KBM-7 (cell line): ENCODE data around the gene TMEM253.

ENCODE experiments used
- DNase-seq: peaks from one replicate; pipeline ENCODE4 v3.0.0-alpha.2; 2015
- in situ Hi-C: fragments of 300-500 bp; cut with MboI; formaldehyde crosslinking; loops from 2 replicates; pipeline ENCODE4 v1.14.3; 2020; ENCODE audit warnings: low sequenced_read_pairs, low pct_unique_long_range_greater_than_20kb, mixed read lengths

TMEM253 gene

DNA sequence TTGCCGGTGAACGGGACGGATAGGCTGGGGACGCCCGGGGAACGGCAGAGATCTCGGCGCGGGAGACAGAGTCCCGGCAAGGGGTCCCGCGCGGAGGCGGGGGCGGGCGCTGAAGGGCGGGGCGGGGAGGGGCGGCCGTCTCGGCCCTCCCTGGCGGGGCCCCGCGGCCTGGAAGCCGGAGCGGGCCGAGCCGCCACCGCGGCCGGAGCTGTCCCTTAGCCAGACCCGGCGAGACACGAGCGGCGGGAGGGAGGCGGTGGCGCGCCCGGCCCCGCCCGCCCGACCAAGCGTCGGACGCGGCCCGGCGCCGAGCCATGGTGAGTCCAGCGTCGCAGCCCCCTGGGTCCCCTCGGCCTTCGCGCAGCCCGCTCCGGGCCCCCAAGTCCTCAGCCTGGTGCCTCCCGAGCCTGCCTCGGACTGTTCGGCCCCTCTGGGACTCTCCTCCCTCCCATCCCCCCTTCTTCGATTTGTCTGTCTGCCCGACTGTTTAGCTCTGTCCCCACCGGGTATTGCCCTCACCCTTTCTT is 30.7 kb upstream of the TMEM253 start, which contains the start of gene ARHGEF40:
Gene ARHGEF40, plus strand, starts transcription at position 222 of the 527 bp plus-strand sequence. Its CDS starts 93 bp downstream, at position 315.
- DNase-seq: no peak
- in situ Hi-C loops: no loop called here

DNA sequence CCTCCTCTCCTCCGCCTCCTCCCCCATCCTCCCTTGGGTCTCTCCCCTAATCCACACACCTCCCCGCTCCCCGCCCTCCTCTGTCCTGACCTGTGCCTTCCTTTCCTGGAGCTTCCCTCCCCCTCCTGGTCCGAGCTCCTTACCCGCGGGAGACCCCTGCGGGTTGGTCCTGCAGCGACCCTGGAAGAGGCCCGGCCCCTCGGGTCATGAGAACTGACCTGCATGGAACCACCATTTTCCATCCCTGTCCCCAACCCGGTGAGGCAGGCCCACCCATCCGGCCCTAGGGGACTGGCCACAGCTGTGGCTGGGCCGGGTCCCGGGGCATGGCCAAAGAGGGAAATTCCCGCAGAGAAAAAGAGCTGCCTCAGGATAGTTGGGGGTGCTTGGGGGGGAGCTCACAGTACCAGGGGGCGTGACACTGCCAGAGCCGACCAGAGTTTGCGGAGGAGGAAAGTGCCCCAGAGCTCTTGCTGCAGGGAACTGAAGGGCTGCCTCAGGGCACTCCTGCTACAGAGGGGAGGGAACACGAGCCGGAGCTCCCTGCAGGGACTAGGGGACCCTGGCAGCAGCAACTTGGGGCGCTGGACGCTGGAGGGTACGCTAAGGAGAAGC is 30.1 kb upstream of the TMEM253 start:
- DNase-seq: peak; percentile 43
- in situ Hi-C loops: no loop called here

DNA sequence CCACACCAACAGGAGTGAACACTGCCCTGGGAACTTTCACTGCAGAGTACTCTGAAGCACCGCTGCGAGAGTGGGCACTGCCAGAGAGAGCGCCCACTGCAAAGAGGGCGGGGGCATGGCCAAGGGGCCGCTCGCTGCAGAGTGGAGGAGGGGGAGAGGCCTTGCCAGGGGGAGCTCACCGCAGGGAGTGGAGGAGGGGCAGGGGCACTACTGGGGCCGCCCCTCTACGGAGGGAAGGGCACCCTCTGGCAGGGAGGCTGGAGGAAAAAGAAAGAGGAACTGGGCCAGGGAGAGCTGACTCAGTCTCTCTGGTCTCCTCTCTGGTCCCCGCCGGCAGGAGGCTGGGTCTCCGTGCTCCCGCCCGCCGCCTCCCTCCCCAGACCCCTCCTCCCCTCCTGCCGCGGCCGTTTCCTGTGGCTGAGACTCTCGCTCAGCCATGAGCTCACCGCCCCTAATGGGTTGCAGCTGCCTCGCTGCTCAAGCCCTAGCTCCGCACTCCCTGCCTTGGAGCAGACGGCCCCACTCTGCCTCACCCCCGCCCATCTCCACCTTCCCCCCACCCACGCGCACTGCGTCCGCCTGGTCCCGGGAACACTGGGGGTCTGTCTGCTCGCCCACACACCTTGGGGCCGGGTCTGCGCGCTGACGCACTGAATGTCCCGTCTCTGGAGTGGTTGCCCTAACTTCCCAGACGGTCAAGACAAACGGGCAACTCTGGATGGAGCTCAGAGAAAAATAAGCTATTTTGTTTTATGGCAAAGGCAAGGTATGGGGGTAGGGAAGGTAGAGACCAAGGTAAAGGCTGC is 29.4 kb upstream of the TMEM253 start:
- in situ Hi-C loops: no loop called here

DNA sequence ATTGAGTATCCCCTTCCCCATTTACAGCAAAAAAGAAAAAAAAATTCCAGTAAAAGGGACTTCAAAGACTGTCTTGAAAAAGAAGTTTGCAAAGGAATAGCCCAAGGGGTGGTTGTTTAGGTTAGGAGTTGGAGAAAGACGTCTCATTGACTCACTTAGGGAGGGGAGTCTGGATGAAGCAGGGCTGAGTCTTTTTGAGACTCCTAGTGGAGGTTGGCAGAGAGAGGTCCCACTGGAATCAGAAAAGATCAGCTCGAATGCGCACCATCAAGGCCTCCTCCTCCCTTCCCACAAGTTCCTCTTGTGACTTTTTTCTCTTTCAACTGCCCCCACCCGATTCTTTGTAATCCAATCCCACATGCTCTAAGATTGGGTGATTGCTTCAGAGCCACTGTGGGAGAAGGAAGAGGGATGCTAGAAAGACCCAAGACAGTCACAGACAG is 28.8 kb upstream of the TMEM253 start:
- in situ Hi-C loops: no loop called here
- DNase-seq: peak; percentile 90

More for the DNA sequence above, 29.4 kb upstream of the TMEM253 start:
- DNase-seq: peak; percentile 94

DNA sequence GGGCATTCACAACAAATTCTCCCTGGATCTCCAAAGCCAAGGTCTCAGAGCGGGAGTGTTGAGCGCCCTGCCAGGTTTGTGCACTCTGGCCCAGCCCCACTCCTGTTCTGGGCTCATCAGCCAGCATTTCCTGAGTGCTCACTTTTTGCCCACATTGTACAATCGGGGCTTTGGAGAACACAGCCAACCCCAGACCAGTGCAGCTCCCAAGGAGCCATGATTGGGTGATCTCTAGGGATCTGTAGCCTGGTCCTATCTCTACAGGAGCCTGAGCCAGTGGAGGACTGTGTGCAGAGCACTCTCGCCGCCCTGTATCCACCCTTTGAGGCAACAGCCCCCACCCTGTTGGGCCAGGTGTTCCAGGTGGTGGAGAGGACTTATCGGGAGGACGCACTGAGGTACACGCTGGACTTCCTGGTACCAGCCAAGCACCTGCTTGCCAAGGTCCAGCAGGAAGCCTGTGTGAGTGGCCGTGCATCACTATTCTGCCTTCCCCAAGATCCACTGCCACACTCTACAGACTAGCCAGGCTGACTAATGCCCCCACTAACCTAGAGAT is 28.0 kb upstream of the TMEM253 start:
- DNase-seq: no peak
- in situ Hi-C loops: no loop called here

DNA sequence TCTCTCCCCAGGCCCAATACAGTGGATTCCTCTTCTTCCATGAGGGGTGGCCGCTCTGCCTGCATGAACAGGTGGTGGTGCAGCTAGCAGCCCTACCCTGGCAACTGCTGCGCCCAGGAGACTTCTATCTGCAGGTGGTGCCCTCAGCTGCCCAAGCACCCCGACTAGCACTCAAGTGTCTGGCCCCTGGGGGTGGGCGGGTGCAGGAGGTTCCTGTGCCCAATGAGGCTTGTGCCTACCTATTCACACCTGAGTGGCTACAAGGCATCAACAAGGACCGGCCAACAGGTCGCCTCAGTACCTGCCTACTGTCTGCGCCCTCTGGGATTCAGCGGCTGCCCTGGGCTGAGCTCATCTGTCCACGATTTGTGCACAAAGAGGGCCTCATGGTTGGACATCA is 26.9 kb upstream of the TMEM253 start:
- in situ Hi-C loops: no loop called here
- no peak for DNase-seq

DNA sequence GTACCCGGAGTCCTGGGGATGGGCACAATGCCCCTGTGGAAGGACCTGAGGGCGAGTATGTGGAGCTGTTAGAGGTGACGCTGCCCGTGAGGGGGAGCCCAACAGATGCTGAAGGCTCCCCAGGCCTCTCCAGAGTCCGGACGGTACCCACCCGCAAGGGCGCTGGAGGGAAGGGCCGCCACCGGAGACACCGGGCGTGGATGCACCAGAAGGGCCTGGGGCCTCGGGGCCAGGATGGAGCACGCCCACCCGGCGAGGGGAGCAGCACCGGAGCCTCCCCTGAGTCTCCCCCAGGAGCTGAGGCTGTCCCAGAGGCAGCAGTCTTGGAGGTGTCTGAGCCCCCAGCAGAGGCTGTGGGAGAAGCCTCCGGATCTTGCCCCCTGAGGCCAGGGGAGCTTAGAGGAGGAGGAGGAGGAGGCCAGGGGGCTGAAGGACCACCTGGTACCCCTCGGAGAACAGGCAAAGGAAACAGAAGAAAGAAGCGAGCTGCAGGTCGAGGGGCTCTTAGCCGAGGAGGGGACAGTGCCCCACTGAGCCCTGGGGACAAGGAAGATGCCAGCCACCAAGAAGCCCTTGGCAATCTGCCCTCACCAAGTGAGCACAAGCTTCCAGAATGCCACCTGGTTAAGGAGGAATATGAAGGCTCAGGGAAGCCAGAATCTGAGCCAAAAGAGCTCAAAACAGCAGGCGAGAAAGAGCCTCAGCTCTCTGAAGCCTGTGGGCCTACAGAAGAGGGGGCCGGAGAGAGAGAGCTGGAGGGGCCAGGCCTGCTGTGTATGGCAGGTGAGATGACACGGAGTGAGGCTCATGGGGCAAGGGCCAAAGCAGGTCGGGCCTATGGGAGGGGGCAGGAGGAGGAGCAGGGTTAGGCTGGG is 26.2 kb upstream of the TMEM253 start:
- no peak for DNase-seq
- in situ Hi-C loops: no loop called here

DNA sequence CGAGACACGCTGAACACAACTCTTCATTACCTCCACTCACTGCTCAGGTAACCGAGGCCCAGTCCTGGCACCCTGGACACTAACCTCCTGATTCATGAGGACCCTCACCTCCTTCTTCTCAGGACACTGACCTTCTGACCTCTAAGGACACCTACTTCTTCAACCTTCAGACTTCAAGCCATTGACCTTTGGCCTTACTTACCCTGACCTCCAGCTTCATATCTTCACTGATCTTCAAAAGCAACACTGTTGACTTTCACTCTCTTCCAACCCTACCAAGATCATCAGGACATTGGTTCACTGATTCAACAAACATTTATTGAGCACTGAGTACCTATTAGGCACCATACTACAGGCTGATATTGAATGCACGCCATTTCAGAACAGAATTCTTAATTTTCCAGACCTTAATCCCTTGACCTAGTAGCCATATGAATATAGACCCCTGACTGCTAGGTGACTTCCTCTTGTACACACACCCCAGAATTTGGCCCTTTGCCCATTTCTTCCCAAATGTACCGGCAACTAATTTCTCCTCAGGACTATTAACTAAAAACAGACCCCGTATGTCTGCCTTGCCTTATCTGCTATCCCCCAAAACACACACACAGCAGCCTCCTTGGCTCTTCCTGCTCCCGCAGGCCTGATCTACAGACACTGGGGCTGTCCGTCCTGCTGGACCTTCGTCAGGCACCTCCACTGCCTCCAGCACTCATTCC is 25.0 kb upstream of the TMEM253 start:
- no peak for DNase-seq
- in situ Hi-C loops: no loop called here

DNA sequence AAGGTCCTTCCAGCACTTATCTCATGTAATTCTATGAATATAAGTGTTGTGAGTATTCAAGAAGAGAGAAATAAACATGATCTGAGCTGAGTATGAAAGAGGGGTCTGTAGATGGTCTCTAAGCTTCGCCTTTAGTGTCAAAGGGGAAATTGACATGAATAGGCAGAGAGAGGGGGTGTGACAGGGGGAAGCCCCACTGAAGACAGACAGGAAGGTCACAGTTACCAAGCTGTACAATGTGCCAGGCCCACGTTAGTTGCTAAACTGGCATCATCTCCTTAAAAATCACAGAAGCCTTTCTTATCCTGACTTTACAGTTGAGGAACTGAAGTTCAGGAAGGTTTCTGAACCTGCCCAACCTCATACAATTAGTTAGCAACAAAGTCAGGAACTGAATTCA is 23.2 kb upstream of the TMEM253 start:
- in situ Hi-C loops: no loop called here

DNA sequence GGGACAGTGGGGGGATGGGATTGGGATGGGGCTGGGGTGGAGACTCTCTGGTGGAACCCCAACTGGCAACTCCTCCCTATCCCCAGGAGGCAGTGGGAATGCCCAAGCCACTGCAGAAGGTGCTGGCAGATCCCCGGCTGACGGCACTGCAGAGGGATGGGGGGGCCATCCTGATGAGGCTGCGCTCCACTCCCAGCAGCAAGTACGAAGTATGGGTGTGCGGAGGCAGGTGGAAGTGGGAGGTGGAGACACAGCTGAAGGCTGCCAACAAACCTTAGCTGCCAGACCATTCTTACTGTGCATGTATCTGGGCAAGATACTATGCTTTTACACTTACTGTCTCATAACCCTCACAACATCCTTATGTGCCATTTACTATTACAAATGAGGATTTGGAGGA is 22.6 kb upstream of the TMEM253 start:
- in situ Hi-C loops: no loop called here
- DNase-seq: no peak

More for the DNA sequence above, 23.2 kb upstream of the TMEM253 start:
- no peak for DNase-seq

DNA sequence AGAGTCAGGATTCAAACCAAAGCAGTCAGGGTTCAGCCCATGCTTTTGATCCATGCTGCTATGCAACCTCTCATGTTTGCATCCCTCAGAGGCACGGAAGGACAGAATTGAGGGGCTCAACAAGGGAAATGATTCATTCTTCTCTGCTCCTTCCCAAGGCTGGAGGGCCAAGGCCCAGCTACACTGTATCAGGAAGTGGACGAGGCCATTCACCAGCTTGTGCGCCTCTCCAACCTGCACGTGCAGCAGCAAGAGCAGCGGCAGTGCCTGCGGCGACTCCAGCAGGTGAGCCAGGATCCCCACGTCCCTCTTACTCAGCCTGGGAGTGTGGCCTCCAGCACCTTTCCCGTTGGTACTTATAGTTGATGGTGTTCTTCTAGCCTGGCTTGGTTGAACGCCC is 22.1 kb upstream of the TMEM253 start:
- in situ Hi-C loops: no loop called here

DNA sequence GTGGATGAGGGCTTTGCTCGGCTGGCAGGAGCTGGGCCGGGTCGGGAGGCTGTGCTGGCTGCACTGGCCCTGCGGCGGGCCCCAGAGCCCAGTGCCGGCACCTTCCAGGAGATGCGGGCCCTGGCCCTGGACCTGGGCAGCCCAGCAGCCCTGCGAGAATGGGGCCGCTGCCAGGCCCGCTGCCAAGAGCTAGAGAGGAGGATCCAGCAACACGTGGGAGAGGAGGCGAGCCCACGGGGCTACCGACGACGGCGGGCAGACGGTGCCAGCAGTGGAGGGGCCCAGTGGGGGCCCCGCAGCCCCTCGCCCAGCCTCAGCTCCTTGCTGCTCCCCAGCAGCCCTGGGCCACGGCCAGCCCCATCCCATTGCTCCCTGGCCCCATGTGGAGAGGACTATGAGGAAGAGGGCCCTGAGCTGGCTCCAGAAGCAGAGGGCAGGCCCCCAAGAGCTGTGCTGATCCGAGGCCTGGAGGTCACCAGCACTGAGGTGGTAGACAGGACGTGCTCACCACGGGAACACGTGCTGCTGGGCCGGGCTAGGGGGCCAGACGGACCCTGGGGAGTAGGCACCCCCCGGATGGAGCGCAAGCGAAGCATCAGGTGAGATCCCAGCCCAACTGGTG is 19.2 kb upstream of the TMEM253 start:
- in situ Hi-C loops: no loop called here
- DNase-seq: no peak

More for the DNA sequence above, 22.1 kb upstream of the TMEM253 start:
- DNase-seq: no peak

DNA sequence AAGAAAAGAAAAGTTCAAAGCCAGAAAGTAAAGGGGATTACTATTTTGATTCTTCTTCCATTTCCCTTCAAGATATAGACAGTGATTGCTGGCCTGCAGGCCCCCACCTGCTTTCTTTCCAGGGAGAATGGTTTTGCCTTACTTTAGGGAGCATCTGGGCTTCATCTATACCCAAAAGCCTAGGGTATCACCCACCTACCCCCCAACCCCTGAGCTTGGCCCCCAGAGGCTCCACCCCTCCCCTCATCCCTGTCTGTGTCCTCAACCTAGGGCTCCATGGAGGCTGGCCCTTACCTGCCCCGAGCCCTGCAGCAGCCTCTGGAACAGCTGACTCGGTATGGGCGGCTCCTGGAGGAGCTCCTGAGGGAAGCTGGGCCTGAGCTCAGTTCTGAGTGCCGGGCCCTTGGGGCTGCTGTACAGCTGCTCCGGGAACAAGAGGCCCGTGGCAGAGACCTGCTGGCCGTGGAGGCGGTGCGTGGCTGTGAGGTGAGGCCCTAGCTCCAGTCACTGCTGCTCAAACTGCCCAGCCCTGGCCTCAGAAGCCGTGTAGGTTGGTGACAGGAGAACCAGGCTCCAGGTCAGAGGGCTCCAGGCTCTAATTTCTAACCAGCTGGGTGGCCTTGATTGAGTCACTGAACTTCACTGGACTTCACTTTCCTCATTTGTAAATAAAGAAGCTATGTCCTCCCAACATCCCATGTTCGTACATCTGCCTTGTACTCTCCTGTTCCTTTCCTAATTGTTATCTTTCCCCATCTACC is 17.1 kb upstream of the TMEM253 start:
- in situ Hi-C loops: no loop called here
- DNase-seq: no peak

DNA sequence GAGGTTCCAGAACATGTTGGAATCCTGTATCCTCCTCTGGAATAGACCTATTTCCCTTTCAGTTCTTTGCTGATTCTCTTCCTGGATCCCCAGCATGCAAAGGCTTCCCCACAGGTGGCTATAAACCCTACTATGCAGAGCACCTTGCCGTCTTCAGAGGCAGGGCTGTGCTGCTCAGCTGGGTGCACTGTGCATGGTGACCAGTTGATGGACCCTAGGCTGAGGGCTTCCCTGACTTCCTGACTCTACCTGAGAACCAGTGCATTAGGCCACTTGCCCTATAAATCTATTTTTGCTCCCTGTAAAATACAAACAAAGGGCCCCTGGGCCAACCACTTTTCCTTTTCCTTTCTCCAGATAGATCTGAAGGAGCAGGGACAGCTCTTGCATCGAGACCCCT is 16.5 kb upstream of the TMEM253 start:
- no peak for DNase-seq
- in situ Hi-C loops: no loop called here

DNA sequence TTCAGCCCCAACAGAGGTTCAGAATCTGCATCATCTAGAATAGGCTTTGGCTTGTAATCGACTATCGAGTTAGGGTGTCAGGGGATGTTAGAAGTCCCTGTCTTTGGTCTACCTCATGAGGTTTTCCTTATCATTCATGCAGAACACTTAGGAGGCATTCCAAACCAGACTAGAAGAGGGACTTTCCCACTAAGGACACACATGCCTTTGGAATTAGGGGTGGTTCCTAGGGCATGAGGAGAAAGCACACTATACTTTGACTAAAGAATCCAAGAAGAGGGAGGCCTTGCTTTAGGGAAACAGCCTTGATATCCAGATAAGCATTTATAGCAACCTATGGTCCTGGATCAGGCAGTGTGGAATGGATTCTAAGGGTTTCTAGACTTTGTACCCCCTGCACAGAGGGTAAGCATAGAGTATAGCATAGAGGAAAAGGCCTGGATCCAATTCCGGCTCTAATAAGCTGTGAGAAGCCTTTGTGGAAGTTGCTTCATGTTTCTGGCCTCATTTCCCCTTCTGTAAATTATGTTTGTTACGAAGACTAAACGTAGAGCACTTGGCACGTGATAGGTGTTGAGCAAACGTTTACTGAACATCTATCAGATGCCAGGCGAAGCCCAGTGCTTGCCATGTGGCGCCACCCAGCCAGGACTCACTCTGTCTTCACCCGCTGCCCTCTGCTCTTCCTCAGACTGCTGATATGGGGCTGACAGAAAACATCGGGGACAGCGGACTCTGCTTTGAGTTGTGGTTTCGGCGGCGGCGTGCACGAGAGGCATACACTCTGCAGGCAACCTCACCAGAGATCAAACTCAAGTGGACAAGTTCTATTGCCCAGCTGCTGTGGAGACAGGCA is 15.6 kb upstream of the TMEM253 start:
- DNase-seq: no peak
- in situ Hi-C loops: no loop called here

DNA sequence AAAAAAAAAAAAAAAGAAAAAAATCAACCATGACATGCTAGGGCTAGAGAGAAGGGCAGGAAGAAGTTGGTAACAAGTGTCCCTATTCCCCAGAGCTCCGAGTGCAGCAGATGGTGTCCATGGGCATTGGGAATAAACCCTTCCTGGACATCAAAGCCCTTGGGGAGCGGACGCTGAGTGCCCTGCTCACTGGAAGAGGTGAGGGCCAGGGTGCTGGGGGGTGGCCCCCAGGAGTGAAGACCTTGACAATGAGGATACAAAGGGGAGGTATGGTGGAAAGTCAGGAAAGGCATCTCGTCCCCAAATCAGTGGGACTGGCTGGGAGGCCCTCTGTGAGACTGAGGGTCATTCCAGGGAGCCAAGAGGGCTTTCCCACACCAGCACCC is 14.0 kb upstream of the TMEM253 start:
- DNase-seq: no peak
- in situ Hi-C loops: no loop called here
